Measurements from ENCODE around the gene AKIRIN2.

DNA sequence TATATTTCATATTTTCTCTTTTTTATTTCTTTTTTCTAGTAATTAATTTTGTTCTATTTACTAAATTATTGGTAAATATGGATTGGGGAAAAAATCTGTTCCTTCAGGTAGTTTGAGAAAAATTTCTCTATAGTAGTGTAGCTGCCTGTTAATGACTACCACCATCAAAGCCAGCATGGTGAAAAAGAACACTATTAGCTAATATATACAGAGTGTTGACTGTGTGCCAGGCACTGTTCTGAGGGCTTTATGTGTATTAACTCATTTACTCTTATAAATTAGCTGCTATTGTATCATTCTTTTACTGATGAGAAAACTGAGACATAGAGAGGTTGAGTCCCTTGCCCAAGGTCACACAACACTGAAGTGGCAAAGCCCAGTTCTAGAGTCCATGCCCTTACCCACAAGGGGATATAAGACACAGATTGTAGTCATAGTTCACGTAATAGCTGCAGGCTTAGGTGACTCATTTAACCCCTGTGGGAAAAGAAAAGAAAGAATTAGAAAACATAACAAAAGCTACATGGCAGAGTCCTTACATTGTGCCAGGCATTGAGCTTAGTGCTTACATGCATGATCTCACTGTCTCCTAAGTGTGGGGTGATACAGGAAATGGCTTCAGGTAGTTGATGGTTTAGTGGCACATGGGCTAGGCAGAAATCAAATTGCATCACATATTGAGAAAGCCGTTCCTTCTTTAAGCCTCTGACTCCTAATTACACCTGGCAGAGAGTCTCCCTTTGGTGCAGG, 12.2 kb upstream of the AKIRIN2 start:
- TF ChIP-seq CTCF (optimal IDR thresholded peaks at IDR 0.05 in 1 of 3, IDR thresholded peaks at IDR 0.05 in 1 of 3, conservative IDR thresholded peaks at IDR 0.05 in 1 of 3; ENCODE audit: extremely low read depth in 1 of 3, insufficient read depth in 2 of 3, low read length in 3 of 3) (no peak), EZH2 (IDR thresholded peaks at IDR 0.05; ENCODE audit: low read length) (no peak)

All from keratinocyte (primary cell).